DND-41 (cell line): ENCODE results near the gene ARHGEF38.

ENCODE experiments used
- CTCF ChIP-seq: IDR thresholded peaks from 2 replicates; pipeline ENCODE4 v1.5.1; 2012; ENCODE audit warnings: borderline replicate concordance, low read length, moderate library complexity, mild to moderate bottlenecking; ENCODE audit not compliant: poor library complexity, severe bottlenecking; ENCODE audit errors: extremely low read depth
- EZH2 ChIP-seq: IDR thresholded peaks from 3 replicates; pipeline ENCODE4 v1.6.1; 2012; ENCODE audit warnings: borderline replicate concordance, low read depth, mild to moderate bottlenecking, moderate library complexity, low read length, inconsistent platforms; ENCODE audit not compliant: severe bottlenecking

GRCh38 chr4:105541420-105541819 is 11.0 kb upstream of the ARHGEF38 start:
- TF ChIP-seq CTCF (no peak), EZH2 (no peak)
